Loucy (cell line): ENCODE data around the gene ASB13.

ENCODE experiments used
- EZH2phosphoT487 ChIP-seq: fragments of 200-600 bp; IDR thresholded peaks from 2 replicates; pipeline ENCODE4 v1.6.1; 2018; ENCODE audit warnings: antibody characterized with exemption, mild to moderate bottlenecking, moderate library complexity, borderline replicate concordance
- TF ChIP-seq, protein P1 (sequence below): fragments of 200-600 bp; sonication (generic); conservative IDR thresholded peaks from 2 replicates; pipeline ENCODE4 v1.5.1; 2014; ENCODE audit warnings: mild to moderate bottlenecking, antibody characterized with exemption, low read length

DNA sequence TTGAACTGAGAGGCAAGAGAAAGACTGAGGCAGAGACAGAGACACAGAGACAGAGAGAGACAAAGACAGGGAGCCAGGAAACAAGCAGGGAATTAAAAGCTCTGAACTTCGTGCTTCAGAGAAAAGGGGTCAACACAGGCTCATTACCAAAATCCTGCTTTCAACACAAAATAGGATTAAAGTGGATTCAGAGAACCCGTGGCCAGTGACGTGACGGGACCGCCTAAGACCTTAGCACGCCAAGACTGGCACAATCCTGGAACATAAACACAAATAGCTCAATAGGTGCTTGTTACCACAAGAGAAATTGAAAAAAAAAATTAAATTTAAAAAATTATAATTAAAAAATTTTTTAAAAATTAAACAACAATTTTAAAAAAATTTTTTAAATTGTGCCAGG is 21.5 kb downstream of the ASB13 start:
- TF ChIP-seq, protein P1, sequence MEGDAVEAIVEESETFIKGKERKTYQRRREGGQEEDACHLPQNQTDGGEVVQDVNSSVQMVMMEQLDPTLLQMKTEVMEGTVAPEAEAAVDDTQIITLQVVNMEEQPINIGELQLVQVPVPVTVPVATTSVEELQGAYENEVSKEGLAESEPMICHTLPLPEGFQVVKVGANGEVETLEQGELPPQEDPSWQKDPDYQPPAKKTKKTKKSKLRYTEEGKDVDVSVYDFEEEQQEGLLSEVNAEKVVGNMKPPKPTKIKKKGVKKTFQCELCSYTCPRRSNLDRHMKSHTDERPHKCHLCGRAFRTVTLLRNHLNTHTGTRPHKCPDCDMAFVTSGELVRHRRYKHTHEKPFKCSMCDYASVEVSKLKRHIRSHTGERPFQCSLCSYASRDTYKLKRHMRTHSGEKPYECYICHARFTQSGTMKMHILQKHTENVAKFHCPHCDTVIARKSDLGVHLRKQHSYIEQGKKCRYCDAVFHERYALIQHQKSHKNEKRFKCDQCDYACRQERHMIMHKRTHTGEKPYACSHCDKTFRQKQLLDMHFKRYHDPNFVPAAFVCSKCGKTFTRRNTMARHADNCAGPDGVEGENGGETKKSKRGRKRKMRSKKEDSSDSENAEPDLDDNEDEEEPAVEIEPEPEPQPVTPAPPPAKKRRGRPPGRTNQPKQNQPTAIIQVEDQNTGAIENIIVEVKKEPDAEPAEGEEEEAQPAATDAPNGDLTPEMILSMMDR: no peak
- no peak for TF ChIP-seq EZH2phosphoT487
